HG03342 (cell line): ENCODE measurements around the gene CA10.

Experiments
- ATAC-seq: cut with Tn5 transposase; IDR thresholded peaks from one replicate; pipeline ENCODE4 v1.9.1; 2021; ENCODE audit warnings: mild to moderate bottlenecking, moderate library complexity; ENCODE audit not compliant: unreplicated experiment

The CA10 gene

DNA sequence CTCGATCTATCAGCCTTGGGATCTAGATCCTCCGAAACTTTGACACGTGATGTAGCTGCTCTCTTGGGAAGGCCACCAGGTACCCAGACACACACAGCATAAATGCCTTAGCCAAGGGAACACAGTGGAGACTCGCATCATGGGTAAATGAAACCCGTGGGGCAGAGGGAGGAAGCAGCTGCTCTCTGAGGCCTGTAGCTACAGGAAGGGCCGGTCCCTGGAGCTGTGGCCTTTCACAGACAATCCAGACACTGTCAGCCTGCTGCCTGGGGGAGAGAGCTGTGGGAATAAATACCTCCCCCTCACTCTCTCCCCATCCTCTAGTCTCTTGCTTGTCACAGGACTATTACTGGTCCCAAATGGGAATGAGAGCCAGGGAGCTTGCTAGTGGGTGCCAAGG is 546.9 kb downstream of the CA10 start:
- ATAC-seq, result no peak

DNA sequence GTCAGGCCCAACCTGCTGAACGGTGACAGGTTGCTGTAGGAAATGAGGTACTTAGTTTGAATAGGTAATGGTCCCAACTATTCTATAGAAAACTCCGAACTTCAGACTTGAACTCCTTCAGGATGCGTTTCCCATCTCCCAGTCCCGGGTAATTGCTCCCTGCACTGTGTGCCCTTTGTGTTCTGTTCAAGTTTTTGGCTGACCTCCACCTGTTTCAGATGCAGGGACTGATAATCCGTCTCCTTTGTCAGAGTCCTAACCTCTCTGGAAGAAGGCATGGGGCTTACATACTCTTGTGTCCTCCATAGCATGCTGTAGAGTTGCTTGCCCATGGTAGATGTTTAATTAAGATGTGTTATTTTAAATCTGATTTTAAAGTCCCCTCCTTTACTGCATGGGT is 547.7 kb downstream of the CA10 start:
- ATAC-seq, result no peak

- ATAC-seq, result no peak
Measured at GRCh38 chr17:51610155-51610554, 548.4 kb downstream of the CA10 start.

DNA sequence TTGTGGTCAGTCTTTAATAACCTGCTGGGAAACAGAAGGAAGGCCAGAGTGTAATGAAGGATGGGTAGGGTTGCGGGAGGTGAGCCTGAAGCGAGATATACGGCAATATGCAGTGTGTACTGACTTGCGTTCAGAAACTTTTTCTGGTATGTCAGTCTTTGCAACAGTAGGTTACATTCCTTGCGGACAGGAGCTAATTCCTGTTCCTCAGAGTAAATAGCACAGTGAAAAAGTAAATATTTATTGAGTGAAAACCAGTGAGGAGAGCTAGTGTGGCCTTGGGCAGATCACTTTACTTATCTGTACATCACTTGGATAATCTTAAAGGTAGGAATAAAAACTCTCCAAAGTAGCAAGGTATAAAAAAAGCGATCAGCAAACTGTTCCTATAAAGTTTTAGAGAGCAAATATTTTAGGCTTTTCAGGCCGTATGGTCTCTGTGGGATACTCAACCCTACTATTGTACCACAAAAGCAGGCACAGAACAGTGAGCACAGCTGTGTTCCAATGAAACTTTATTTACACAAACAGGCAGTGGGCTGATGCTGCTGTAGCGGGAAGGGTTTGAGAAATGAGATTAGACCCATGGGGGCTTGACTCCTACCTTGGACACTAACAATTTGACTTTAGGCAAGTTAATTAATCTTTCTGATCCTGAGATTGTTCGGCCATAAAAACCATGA is 550.1 kb downstream of the CA10 start:
- ATAC-seq, result no peak

DNA sequence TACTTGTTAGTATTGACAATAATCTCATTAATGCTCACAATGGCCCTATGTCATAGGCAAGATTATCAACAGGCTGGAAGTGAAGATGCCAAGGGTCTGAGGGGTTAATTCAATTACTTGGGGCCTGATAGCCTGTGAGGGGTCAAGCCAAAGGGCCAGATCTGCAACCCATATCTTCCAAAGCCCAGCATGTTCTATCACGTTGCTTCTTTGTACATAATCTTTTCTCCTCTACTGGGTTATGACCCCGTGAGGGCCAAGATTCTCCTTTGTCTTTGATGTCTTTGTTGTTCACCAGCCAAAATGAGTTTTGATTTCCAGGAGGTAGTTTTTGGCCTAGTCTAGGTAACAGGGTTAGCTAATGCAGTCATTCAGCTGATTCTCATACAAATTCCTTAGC is 551.0 kb downstream of the CA10 start:
- ATAC-seq, result no peak

DNA sequence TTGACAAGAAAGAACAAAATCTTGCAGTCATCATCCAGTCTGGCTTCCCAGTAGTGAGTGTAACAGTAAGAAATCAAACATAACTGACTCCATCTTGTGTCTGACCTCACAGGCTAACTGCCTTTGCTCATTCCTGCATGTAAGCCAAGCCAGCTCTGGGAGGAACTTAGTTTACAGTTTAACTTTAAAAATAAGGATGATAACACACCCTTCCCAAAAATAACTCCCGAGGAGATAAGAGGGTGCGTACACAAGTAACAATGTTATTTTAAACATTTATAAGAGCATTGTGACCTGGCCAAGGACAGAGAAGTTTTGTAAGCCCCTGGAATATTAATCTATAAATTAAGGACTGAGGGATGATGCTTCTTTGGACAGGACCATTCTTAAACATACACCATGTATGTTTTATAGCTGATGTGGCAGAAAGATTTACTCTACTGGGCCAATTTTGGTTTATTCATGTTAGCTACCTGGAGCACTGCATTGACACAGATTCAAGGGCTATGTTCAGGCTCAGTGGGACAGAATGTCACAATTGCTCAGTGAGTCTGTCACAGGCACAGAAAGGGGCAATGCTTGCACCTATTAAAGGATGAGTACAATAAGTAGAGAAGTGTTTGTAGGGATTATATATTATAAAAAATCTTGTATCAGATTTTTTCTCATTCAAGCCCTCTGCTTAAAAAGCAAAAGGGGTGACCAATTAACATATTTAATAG is 554.1 kb downstream of the CA10 start:
- ATAC-seq, result no peak

DNA sequence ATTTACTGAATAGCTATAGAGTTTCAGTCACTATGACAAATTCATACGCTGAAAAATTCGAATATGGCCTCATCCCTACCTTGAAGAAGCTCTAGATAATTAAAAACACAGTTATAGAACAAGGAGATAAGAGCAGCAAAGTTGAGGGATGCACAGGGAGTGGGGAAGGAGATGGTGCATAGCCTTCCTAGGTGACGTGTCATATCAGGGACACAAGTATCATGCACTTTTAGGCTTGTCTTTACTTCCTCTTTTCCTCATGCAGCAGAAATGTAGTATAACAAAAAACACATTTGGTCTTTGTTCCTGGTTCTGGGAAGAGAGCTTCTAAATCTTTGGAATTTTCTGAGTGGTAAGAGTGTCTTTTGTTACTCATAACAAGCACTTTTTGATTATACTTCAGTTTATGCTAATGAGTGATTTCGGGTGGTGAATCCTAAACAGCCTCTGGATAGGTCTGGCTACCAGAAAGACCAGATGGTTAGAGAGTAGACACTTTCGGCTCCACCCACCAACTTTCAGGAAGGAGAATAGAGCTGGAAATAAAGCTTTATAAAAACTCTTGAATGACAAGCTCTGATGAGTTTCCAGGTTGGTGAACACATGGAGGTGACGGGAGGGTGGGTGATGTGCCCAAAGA is 556.8 kb downstream of the CA10 start:
- ATAC-seq, result peak; percentile 44

- no peak for ATAC-seq
Measured at GRCh38 chr17:51598824-51599223, 559.7 kb downstream of the CA10 start.

GRCh38 chr17:51597345-51597744 is 561.2 kb downstream of the CA10 start:
- no peak for ATAC-seq

GRCh38 chr17:51595826-51596398 is 562.6 kb downstream of the CA10 start:
- ATAC-seq, result no peak

DNA sequence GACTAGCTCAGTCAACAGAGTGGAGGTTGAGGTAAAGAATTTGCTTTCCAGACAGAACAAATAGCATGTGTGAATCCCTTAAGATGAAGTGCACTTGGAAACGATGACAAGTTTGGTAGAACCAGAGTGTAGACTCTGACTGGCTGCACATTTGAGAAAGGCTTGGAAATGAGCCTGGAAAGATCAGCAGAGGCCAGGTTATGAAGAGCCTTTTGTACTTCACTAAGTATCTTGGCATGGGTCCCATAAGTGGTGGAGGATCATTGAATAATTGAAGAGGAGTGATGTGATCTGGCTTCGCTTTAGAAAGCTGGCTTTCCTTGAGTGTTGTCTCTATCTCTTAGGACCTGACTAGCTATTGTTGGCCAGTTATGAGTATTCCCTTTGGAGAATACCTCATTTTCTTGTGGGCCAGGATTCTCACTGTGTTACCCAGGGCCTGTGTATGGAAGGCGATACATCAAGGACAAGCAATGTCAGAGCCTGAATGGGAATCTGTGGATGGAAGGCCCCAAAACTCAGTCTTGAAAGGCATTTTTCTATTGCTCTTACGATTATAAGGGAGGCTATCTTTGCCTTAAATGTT is 568.4 kb downstream of the CA10 start:
- ATAC-seq, result no peak

DNA sequence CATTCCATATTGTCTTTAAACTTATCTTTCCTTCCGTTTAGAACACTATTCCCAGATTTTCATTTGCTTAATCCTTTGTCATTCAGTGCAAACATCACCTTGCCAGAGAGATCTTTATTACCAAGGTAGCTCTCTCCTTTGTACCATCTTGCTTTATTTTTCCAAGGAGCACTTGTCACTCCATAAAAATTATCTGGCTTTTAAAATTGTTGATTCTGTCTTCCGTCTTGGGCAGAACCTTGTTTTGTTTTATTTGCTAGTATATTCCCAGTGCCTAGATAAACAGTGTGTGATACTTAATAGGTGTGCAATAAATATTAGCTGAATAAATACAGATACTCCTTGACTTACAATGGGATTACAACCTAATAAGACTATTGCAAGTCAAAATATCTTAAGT is 570.5 kb downstream of the CA10 start:
- ATAC-seq, result no peak

- no peak for ATAC-seq
Measured at GRCh38 chr17:51587516-51587915, 571.0 kb downstream of the CA10 start.

GRCh38 chr17:51585514-51586104 is 572.9 kb downstream of the CA10 start:
- ATAC-seq, result no peak

GRCh38 chr17:51580869-51581268 is 577.6 kb downstream of the CA10 start:
- no peak for ATAC-seq
